Peyer's patch (tissue), 4 donors: Measurements from ENCODE around the gene MED15.

ENCODE experiments used
- POLR2A ChIP-seq, 2 donors: fragments of 450-650 bp; IDR thresholded peaks; one replicate each; pipeline ENCODE4 v1.5.1; 2017; ENCODE audit warnings: antibody characterized with exemption in 2 of 2, mild to moderate bottlenecking in 2 of 2, moderate library complexity in 2 of 2
- TF ChIP-seq, protein P1 (sequence below), 6 experiments: fragments of 450-650 bp in 4 of 6; fragments of 200-600 bp in 2 of 6; sonication (generic) in 1 of 6; IDR thresholded peaks; one replicate each; pipeline ENCODE4 v1.5.1; 2017 to 2019; ENCODE audit warnings: antibody characterized with exemption in 6 of 6, mild to moderate bottlenecking in 3 of 6, moderate library complexity in 1 of 6

- TF ChIP-seq, protein P1, sequence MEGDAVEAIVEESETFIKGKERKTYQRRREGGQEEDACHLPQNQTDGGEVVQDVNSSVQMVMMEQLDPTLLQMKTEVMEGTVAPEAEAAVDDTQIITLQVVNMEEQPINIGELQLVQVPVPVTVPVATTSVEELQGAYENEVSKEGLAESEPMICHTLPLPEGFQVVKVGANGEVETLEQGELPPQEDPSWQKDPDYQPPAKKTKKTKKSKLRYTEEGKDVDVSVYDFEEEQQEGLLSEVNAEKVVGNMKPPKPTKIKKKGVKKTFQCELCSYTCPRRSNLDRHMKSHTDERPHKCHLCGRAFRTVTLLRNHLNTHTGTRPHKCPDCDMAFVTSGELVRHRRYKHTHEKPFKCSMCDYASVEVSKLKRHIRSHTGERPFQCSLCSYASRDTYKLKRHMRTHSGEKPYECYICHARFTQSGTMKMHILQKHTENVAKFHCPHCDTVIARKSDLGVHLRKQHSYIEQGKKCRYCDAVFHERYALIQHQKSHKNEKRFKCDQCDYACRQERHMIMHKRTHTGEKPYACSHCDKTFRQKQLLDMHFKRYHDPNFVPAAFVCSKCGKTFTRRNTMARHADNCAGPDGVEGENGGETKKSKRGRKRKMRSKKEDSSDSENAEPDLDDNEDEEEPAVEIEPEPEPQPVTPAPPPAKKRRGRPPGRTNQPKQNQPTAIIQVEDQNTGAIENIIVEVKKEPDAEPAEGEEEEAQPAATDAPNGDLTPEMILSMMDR (IDR thresholded peaks at IDR 0.05), result no peak
- TF ChIP-seq POLR2A (IDR thresholded peaks at IDR 0.05), result no peak
These were observed 43.9 kb upstream of the MED15 start for GRCh38 chr22:20463324-20464095.
